EH (cell line): ENCODE data around the gene GRHL1.
"Not testable (repeated sequence)": the region's sequence is repeated elsewhere in the genome, so short reads cannot be mapped to it uniquely, and the experiment has no call there.

ENCODE experiments used
- DNase-seq: peaks from one replicate; pipeline ENCODE4 v3.0.0-alpha.2; 2015; ENCODE audit warnings: low read depth

Gene GRHL1, protein sequence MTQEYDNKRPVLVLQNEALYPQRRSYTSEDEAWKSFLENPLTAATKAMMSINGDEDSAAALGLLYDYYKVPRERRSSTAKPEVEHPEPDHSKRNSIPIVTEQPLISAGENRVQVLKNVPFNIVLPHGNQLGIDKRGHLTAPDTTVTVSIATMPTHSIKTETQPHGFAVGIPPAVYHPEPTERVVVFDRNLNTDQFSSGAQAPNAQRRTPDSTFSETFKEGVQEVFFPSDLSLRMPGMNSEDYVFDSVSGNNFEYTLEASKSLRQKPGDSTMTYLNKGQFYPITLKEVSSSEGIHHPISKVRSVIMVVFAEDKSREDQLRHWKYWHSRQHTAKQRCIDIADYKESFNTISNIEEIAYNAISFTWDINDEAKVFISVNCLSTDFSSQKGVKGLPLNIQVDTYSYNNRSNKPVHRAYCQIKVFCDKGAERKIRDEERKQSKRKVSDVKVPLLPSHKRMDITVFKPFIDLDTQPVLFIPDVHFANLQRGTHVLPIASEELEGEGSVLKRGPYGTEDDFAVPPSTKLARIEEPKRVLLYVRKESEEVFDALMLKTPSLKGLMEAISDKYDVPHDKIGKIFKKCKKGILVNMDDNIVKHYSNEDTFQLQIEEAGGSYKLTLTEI

GRCh38 chr2:9951522-9952285 lies at the start of gene GRHL1:
GRHL1 (plus strand) TSS chr2:9951693; CDS start chr2:9951834, 141 bp downstream.
- DNase-seq: peak; percentile 90

- DNase-seq: no peak
These were observed 46.1 kb upstream of the GRHL1 start for GRCh38 chr2:9905413-9905812.

DNA sequence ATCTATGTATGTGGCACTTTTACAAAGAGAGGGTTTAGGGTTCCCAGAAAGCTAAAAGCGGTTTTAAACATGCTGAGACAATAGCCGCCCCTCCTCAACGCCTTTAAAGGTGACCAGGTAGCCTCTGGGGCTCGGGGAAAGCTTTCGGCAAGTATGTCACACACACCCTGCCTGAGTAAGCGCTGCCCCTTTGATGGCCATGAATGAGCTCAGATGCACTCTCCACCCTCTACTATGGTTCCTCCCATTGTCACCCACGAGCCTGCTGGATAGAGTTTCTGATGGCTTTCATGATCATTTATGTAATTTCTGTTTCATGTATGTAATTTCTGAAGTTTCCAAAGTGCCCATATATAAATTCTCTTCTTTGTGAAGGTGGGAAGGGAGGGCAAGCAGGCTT lies 44.1 kb upstream of the GRHL1 start:
- DNase-seq: no peak

DNA sequence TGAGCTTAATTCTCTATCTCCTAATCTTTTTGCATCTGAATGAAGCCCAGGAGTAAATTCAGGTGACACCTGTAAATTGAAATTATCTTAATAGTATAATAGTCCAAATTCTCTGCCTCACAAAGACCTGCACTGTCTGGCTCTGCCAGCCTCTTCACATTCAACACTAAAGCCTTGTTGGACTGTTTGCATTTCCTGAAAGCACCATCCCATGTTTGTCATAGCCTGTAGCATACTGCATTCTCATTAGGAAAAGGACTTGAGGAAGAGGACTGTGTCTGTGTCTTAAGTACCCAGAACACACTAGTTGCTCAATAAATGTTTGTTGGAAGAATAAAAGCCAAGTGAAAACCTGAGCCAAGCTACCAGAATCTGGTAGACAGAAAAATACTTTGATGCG lies 42.9 kb upstream of the GRHL1 start:
- DNase-seq: no peak

GRCh38 chr2:9909106-9909505 lies 42.4 kb upstream of the GRHL1 start:
- peak; percentile 46 for DNase-seq

DNA sequence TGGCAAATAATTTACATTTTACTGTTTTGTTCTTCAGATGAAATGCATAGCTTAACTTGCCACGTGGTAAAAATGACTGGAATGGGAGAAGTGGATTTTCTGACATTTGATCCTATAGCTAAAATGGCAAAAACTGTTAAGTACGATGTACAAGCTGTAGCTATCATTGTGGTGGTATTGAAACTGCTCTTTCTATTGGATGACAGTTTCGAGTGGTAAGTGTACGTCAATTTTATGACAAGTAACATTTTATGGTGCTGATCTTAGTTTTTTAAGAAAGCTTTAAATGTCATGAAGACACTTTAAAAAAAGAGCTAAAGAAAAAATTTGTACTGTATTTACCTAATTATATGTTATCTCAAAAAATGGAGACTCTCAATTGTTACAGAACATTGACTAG lies 40.8 kb upstream of the GRHL1 start:
- no peak for DNase-seq

GRCh38 chr2:9912468-9912867 lies 39.0 kb upstream of the GRHL1 start:
- DNase-seq: no peak

- DNase-seq: peak; percentile 80
These were observed 37.0 kb upstream of the GRHL1 start for GRCh38 chr2:9914384-9915065.

DNA sequence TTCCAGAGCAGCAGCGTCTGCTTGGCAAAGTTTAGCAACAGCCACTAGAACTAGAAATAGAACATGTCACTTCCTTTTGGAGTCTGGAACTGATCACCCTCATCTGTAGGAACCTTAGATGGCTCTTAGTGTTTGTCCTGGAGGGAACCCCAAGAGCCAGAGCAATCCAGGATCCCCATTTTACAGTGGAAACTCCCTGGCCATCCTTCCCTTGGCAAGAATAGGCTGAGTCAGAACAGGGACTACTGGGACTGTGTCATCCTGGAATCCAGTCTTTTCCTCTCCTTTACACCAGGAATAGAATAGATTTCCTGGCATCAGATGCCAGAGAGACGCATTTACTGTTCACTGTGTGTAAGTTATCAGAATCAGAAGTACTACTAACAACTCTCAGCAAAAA lies 33.2 kb upstream of the GRHL1 start:
- DNase-seq: peak; percentile 60

DNA sequence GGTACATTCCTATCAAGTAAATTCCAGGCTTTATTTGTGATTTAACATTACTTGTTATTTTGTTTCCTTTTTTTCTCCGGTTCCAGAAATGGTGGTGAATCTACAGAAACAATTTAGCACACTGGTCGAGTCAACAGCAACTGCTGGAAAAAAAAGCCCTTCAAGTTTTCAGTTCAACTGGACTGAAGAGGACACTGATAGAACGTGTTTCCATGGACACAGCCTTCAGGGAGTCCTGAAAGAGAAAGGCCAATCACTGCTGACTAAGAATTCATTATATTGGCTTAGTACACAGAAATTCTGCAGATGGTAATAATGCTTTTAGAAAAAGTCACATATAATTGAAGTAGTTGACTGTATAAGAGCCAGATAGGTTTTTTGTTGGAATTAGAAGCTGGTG lies 32.0 kb upstream of the GRHL1 start:
- DNase-seq: no peak

DNA sequence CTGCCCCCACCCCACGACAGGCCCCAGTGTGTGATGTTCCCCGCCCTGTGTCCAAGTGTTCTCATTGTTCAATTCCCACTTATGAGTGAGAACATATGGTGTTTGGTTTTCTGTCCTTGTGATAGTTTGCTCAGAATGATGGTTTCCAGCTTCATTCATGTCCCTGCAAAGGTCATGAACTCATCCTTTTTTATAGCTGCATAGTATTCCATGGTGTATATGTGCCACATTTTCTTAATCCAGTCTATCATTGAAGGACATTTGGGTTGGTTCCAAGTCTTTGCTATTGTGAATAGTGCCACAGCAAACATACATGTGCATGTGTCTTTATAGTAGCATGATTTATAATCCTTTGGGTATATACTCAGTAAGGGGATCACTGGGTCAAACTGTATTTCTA lies 24.5 kb upstream of the GRHL1 start:
- not testable (repeated sequence) for DNase-seq

GRCh38 chr2:9937258-9937657 lies 14.2 kb upstream of the GRHL1 start:
- DNase-seq: no peak

DNA sequence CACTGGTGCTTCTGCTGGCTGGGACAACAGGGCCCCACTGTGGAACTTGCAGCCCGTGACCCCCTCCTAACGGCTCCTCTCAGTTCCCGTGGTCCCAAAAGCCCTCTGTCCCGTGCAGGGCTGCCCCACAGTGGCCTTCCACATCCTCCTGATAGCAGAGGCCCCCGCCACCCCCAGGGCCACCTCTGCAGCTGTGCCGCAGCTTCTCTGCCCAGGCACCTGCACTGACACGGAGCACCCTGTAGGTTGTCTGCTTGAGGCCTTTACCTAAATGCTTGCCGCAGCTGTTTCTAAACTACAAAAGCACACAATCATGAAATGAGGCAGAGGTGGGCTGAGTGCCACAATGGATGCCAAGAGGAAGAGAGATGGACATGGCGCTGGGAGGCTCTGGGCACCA lies 13.5 kb upstream of the GRHL1 start:
- DNase-seq: no peak

DNA sequence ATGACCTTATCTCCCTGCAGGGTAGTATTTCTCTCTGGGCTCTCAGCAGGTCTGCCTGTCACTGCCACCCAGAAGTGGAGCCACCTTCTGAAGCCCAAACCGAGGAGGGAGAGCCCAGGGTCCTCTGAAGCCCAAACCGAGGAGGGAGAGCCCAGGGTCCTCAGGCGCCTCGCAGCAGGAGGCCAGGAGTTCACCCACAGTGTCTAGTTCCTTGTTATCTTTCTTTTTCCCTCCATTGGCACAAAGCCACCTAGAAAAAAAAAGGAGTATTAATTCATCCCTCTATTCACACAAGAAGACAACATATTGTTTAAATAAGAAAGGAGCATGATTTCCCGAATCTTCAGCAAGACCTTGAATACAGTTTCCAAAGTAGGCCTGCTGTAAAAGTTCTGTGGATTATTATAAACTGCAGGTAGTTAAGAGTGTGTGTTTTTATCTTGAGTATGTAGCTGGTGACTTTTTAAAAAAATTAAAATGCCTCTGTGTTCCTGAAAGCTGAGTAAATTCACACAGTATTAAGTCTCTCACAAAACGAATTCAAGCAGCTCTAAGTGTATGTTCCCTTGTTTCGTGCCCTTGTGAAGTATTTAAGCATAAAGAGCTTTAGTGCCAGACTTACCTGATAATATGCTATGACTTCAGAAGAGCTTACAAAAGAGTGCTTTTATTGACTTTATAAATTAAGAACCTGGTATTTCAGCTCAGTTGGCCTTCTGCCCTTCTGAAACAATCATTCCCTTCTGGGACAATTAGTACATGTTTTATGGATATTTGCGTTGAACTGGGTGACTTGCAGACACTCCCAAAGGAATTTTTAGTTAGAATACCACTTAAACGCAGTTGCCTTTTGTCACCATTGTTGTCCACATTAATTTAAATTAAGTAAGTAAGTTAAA lies 11.7 kb upstream of the GRHL1 start:
- no peak for DNase-seq

DNA sequence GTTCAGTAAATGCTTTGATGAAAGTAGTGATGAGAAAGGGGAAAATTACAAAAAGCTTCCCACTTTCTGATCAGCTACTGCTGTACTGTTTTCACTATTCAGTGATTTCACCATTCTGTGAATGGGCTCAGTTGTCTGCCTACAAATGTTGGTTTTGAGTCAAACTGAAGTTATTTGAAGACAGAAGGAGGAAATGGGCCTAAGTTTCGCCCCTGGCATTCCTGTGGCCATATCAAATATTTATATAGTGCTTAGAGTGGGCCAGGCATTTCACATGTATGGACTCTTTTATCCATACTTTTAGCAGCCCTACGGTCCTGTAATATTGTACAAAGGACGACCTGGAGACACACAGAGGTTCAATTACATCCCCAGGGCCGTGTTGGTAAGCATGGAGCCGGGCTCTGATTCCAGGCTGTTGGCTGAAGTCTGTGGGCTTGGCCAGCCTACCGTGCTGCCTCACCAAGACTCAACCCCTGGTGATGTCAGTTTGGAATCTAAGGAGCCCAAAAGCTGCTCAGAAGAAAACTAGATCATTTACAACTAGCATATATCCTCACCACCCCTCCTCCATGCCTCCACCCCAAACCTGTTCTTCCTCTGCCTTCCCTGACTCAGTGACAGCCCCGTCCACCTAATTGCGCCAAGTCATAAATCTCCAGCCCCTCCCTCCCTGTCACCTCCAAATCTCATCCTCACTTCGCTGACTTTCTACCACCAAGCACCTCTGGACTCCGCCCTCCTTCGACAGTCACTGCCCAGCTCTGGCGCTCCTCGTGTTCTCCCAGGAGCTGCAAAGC lies 10.1 kb upstream of the GRHL1 start:
- DNase-seq: peak; percentile 86

GRCh38 chr2:9941996-9942390 lies 9.5 kb upstream of the GRHL1 start:
- DNase-seq: no peak

GRCh38 chr2:9944330-9944758 lies 7.1 kb upstream of the GRHL1 start:
- peak; percentile 25 for DNase-seq

GRCh38 chr2:9945596-9945995 lies 5.9 kb upstream of the GRHL1 start:
- no peak for DNase-seq

GRCh38 chr2:9946076-9946475 lies 5.4 kb upstream of the GRHL1 start:
- DNase-seq: no peak

GRCh38 chr2:9946818-9947217 lies 4.7 kb upstream of the GRHL1 start:
- DNase-seq: no peak
